Neural progenitor cell (in vitro differentiated cells): Measurements from ENCODE around the gene FBXO4.

ENCODE experiments used
- EZH2phosphoT487 ChIP-seq: fragments of 200-600 bp; sonication (generic); IDR thresholded peaks from 2 replicates; pipeline ENCODE4 v1.6.1; 2017; ENCODE audit warnings: antibody characterized with exemption
- TF ChIP-seq, protein P1 (sequence below): fragments of 200-600 bp; sonication (generic); IDR thresholded peaks from 2 replicates; pipeline ENCODE4 v1.5.1; 2017; ENCODE audit warnings: antibody characterized with exemption, mild to moderate bottlenecking

DNA sequence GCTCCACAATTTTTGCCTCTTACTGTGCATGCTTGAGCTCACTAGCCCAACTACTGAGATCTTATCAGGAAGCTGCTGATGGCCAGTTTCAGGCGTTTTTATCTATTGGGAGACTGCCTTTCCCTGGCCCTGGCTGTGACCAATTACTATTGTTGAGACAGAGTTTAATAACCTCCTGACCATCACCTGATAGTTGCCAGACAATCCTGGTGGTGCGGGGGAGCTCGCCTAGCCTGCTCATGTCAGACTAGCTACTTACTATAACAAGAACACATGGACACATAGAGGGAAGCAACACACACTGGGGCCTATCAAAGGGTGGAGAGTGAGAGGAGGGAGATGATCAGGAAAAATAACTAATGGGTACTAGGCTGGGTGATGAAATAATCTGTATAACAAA, 41.8 kb upstream of the FBXO4 start:
- TF ChIP-seq, protein P1, sequence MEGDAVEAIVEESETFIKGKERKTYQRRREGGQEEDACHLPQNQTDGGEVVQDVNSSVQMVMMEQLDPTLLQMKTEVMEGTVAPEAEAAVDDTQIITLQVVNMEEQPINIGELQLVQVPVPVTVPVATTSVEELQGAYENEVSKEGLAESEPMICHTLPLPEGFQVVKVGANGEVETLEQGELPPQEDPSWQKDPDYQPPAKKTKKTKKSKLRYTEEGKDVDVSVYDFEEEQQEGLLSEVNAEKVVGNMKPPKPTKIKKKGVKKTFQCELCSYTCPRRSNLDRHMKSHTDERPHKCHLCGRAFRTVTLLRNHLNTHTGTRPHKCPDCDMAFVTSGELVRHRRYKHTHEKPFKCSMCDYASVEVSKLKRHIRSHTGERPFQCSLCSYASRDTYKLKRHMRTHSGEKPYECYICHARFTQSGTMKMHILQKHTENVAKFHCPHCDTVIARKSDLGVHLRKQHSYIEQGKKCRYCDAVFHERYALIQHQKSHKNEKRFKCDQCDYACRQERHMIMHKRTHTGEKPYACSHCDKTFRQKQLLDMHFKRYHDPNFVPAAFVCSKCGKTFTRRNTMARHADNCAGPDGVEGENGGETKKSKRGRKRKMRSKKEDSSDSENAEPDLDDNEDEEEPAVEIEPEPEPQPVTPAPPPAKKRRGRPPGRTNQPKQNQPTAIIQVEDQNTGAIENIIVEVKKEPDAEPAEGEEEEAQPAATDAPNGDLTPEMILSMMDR, result no peak
- no peak for TF ChIP-seq EZH2phosphoT487
